SU-DHL-6 (cell line): ENCODE data around the gene LRRC4C.

Source experiments
- H2AFZ ChIP-seq: fragments of 200-600 bp; sonication (generic); 2 replicates; pipeline ENCODE4 v1.6.1; 2014; ENCODE audit warnings: low read depth, mild to moderate bottlenecking, moderate library complexity, mixed read lengths, antibody characterized with exemption, low read length; ENCODE audit not compliant: severe bottlenecking
- H3F3A ChIP-seq: fragments of 200-600 bp; shearing (Covaris generic); 2 replicates; pipeline ENCODE4 v1.6.0; 2016; ENCODE audit warnings: antibody characterized with exemption, mild to moderate bottlenecking; ENCODE audit not compliant: insufficient read depth
- H3K27ac ChIP-seq: fragments of 200-600 bp; sonication (generic); 2 replicates; pipeline ENCODE4 v1.5.1; 2016; ENCODE audit warnings: low read depth, mild to moderate bottlenecking, low read length, moderate library complexity, mixed read lengths
- H3K27me3 ChIP-seq: fragments of 200-600 bp; sonication (generic), shearing (Covaris generic); 2 replicates; pipeline ENCODE4 v1.6.0; 2014; ENCODE audit warnings: mild to moderate bottlenecking, low read length
- H3K36me3 ChIP-seq: fragments of 200-600 bp; sonication (generic); 2 replicates; pipeline ENCODE4 v1.6.1; 2014; ENCODE audit warnings: mild to moderate bottlenecking, low read length, mixed read lengths
- H3K4me2 ChIP-seq: fragments of 300-600, 200-600 bp; shearing (Covaris generic), sonication (generic); 2 replicates; pipeline ENCODE4 v1.6.0; 2014; ENCODE audit warnings: low read length, low read depth, mild to moderate bottlenecking; ENCODE audit not compliant: poor library complexity, severe bottlenecking
- H3K4me3 ChIP-seq: fragments of 200-600 bp; sonication (generic); 2 replicates; pipeline ENCODE4 v1.5.1; 2014; ENCODE audit warnings: antibody characterized with exemption, low read length, mild to moderate bottlenecking, mixed read lengths; ENCODE audit not compliant: insufficient read depth, poor library complexity, severe bottlenecking
- H3K79me2 ChIP-seq: fragments of 200-600 bp; sonication (generic); 2 replicates; pipeline ENCODE4 v1.6.1; 2014; ENCODE audit warnings: mild to moderate bottlenecking, low read length, moderate library complexity; ENCODE audit not compliant: insufficient read depth
- H3K9ac ChIP-seq: fragments of 200-600 bp; sonication (generic); 2 replicates; pipeline ENCODE4 v1.7.0; 2014; ENCODE audit warnings: mild to moderate bottlenecking, low read length
- H3K9me2 ChIP-seq: fragments of 200-600 bp; sonication (generic); replicated peaks from 2 replicates; pipeline ENCODE4 v1.6.1; 2014; ENCODE audit warnings: low read length; ENCODE audit not compliant: insufficient read depth
- H3K9me3 ChIP-seq: fragments of 200-600 bp; sonication (generic); 2 replicates; pipeline ENCODE4 v1.6.1; 2014; ENCODE audit warnings: low read length, mixed read lengths; ENCODE audit not compliant: insufficient read depth
- H4K20me1 ChIP-seq: fragments of 200-600 bp; sonication (generic); 2 replicates; pipeline ENCODE4 v1.6.1; 2014; ENCODE audit warnings: low read depth, mild to moderate bottlenecking, antibody characterized with exemption, low read length, moderate library complexity, mixed read lengths
- CTCF ChIP-seq: fragments of 200-600 bp; sonication (generic); IDR thresholded peaks from one replicate; pipeline ENCODE4 v1.5.1; 2017; ENCODE audit warnings: antibody characterized with exemption, mild to moderate bottlenecking, low read length, moderate library complexity; ENCODE audit not compliant: insufficient read depth, poor library complexity, severe bottlenecking
- EZH2phosphoT487 ChIP-seq: fragments of 200-600 bp; sonication (generic), shearing (Covaris generic); conservative IDR thresholded peaks from 2 replicates; pipeline ENCODE4 v1.6.1; 2018; ENCODE audit warnings: mild to moderate bottlenecking, antibody characterized with exemption, low read length, moderate library complexity, mixed read lengths

Gene LRRC4C

GRCh38 chr11:41250408-41250935, 209.0 kb downstream of the LRRC4C start:
- H3K27me3 ChIP-seq = no peaks in the 10 kb centered on the region
- H3K4me3 ChIP-seq = no peak overlapping the region
- H3K9ac ChIP-seq = no peak overlapping the region
- H3K79me2 ChIP-seq = no peaks in the 10 kb centered on the region
- no peaks in the 10 kb centered on the region for H3F3A ChIP-seq
- H4K20me1 ChIP-seq = no peaks in the 10 kb centered on the region
- H3K9me2 ChIP-seq = no peaks in the 10 kb centered on the region
- H3K36me3 ChIP-seq = no peaks in the 10 kb centered on the region
- H3K9me3 ChIP-seq = no peaks in the 10 kb centered on the region
- H2AFZ ChIP-seq = no peak overlapping the region
- H3K27ac ChIP-seq = no peak overlapping the region
- no peak for TF ChIP-seq EZH2phosphoT487
- TF ChIP-seq CTCF = no peak
- H3K4me2 ChIP-seq = no peak overlapping the region

DNA sequence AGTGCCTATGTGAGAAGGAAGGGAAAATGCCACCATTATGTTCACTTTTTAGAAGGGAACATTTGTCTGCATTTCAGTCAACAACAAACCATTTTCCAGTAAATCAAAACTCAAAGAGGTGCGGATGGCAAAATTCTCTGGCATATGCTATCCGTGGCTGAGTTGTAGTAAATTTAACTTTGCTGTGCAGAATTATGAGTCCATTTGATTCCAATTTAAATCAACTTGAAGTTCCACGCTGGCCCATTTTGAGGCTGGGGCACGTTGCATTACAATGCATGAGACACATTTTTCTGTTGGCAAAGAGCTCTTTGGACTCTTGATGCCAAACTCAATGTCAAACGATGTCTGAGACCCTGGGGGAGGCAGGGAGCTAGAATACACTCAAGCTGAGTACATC, 211.8 kb downstream of the LRRC4C start:
- TF ChIP-seq EZH2phosphoT487 (no peak), CTCF (no peak)
- no peaks in the 10 kb centered on the region for H3K9me3 ChIP-seq
- H3K79me2 ChIP-seq = no peaks in the 10 kb centered on the region
- H4K20me1 ChIP-seq = no peaks in the 10 kb centered on the region
- no peaks in the 10 kb centered on the region for H3K9me2 ChIP-seq
- no peak overlapping the region for H3K9ac ChIP-seq
- no peak overlapping the region for H2AFZ ChIP-seq
- H3K4me3 ChIP-seq = no peak overlapping the region
- no peaks in the 10 kb centered on the region for H3K27me3 ChIP-seq
- H3K36me3 ChIP-seq = no peaks in the 10 kb centered on the region
- no peak overlapping the region for H3K27ac ChIP-seq
- H3F3A ChIP-seq = no peaks in the 10 kb centered on the region
- no peak overlapping the region for H3K4me2 ChIP-seq

DNA sequence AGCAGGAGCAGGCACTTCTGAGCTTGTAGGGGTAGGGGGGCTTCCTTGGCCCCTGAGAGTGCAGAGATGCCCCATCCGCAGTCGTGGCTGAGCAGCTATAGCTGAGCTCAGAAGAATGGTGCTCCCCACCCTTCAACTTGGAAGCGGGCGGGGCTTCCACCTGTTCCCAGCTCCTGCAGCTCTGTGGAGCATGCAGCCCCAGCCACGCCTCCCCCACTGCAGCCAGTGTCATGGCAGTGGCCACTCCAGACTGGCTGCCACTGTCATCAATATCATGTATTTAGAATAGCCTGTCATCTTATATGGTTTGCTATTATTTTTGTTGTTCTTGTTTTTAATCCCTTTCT, 213.1 kb downstream of the LRRC4C start:
- H3K9me2 ChIP-seq = no peaks in the 10 kb centered on the region
- H3K27ac ChIP-seq = no peak overlapping the region
- no peaks in the 10 kb centered on the region for H3K9me3 ChIP-seq
- no peak overlapping the region for H2AFZ ChIP-seq
- H3K79me2 ChIP-seq = no peaks in the 10 kb centered on the region
- H3K4me3 ChIP-seq = no peak overlapping the region
- no peak for TF ChIP-seq CTCF
- no peak for TF ChIP-seq EZH2phosphoT487
- no peak overlapping the region for H3K4me2 ChIP-seq
- no peaks in the 10 kb centered on the region for H4K20me1 ChIP-seq
- no peaks in the 10 kb centered on the region for H3K36me3 ChIP-seq
- H3F3A ChIP-seq = no peaks in the 10 kb centered on the region
- H3K9ac ChIP-seq = no peak overlapping the region
- H3K27me3 ChIP-seq = no peaks in the 10 kb centered on the region
